Natural killer cell (primary cell): Measurements from ENCODE around the gene SBNO1. TPM values are rescaled to one million over a fixed set of nuclear protein-coding genes. Genes with fewer than 3 reads are reported as not detected.

ENCODE experiments used
- ATAC-seq, 3 donors: fragments of 150-1000 bp in 2 of 3; fragments of 200-7000 bp in 1 of 3; cut with Tn5 transposase; 1 replicate in 1 of 3; 2 replicates in 2 of 3; pipeline ENCODE4 v1.10.0; 2021; ENCODE audit warnings: mild to moderate bottlenecking in 2 of 3, moderate library complexity in 2 of 3
- DNase-seq, 2 donors: peaks; one replicate each; pipeline versions ENCODE4 v3.0.0 to v3.0.0-alpha.2; 2013 to 2021; ENCODE audit warnings: mixed read lengths in 1 of 2
- H3K27ac ChIP-seq: one replicate; pipeline ENCODE4 v1.5.1; 2013; ENCODE audit warnings: mild to moderate bottlenecking, low read length
- H3K27me3 ChIP-seq: one replicate; pipeline ENCODE4 v1.6.1; 2013; ENCODE audit warnings: low read length; ENCODE audit not compliant: control insufficient read depth, insufficient read depth
- H3K36me3 ChIP-seq: one replicate; pipeline ENCODE4 v1.6.1; 2013; ENCODE audit warnings: low read length; ENCODE audit not compliant: control insufficient read depth, insufficient read depth
- H3K4me1 ChIP-seq: one replicate; pipeline ENCODE4 v1.6.1; 2013; ENCODE audit warnings: low read length; ENCODE audit not compliant: control insufficient read depth, insufficient read depth
- H3K4me3 ChIP-seq: one replicate; pipeline ENCODE4 v1.5.1; 2013; ENCODE audit warnings: low read length
- H3K9me3 ChIP-seq: one replicate; pipeline ENCODE4 v1.6.1; 2013; ENCODE audit warnings: low read length; ENCODE audit not compliant: control insufficient read depth, insufficient read depth
- H3K27ac Mint-ChIP-seq, 2 donors: one replicate each; pipeline ENCODE4 v1.8.0; 2022; ENCODE audit warnings: mild to moderate bottlenecking in 2 of 2, mixed read lengths in 2 of 2, moderate library complexity in 1 of 2
- H3K27me3 Mint-ChIP-seq, 2 donors: one replicate each; pipeline ENCODE4 v1.8.0; 2022; ENCODE audit warnings: low read depth in 2 of 2, mixed read lengths in 2 of 2
- H3K36me3 Mint-ChIP-seq: one replicate; pipeline ENCODE4 v1.8.0; 2022; ENCODE audit warnings: mixed read lengths
- H3K4me1 Mint-ChIP-seq, 2 donors: one replicate each; pipeline ENCODE4 v1.8.0; 2022; ENCODE audit warnings: mixed read lengths in 2 of 2
- H3K4me3 Mint-ChIP-seq: one replicate; pipeline ENCODE4 v1.8.0; 2022; ENCODE audit warnings: mild to moderate bottlenecking, moderate library complexity, mixed read lengths
- H3K9me3 Mint-ChIP-seq, 2 donors: one replicate each; pipeline ENCODE4 v1.8.0; 2022; ENCODE audit warnings: mixed read lengths in 2 of 2
- CTCF ChIP-seq: fragments of 200-600 bp; IDR thresholded peaks from one replicate; pipeline ENCODE4 v1.8.0; 2022; ENCODE audit warnings: antibody characterized with exemption
- WGBS: methylation state at CpG from one replicate; pipeline ENCODE4 v1.1.7; 2013; ENCODE audit warnings: missing lambda C conversion rate; ENCODE audit not compliant: insufficient coverage; 5-methylcytosine and 5-hydroxymethylcytosine counted together
- intact Hi-C: fragments of 100-400 bp; cut with micrococcal nuclease; formaldehyde crosslinking; loops from one replicate; pipeline ENCODE4 v1.14.2; 2022
- total RNA-seq, 4 donors: library from RNA; stranded (reverse); fragments of 120-200 nt in 1 of 4; gene quantifications; one replicate each; pipeline versions ENCODE4 v1.2.3 to v1.2.4, GENCODE V29; 2013 to 2022

The SBNO1 gene
- total RNA-seq, 3 donors from 2014 or later (not counting 1 experiment from before 2014, with no cell fraction given) = 30.7 to 40.3 (median 34.3) TPM

- WGBS = 98% methylated on average over 4 of the region's 4 CpGs
- TF ChIP-seq CTCF = no peak
- DNase-seq (no peak), ATAC-seq (no peak)
- Mint-ChIP-seq H3K27me3 (no peaks in the 10 kb centered on the region), H3K4me1 (peaks cover 23 to 25% of the 10 kb centered on the region in 2 donors), H3K4me3 (no peak overlapping the region), H3K9me3 (no peaks in the 10 kb centered on the region), H3K36me3 (no peaks in the 10 kb centered on the region), H3K27ac (no peak overlapping the region)
- Histone ChIP-seq H3K4me3 (no peak overlapping the region), H3K4me1 (peaks cover 25% of the 10 kb centered on the region), H3K9me3 (no peaks in the 10 kb centered on the region), H3K27me3 (no peaks in the 10 kb centered on the region), H3K27ac (no peak overlapping the region), H3K36me3 (no peaks in the 10 kb centered on the region)
- intact Hi-C loops = loop anchor here (10.0 kb wide), 2 partner anchors 87 to 133 kb away; partner anchors contain the start of genes MPHOSPH9, MTRFR and SNRNP35
These were observed 2.9 kb upstream of the SBNO1 start for GRCh38 chr12:123367511-123367910.

GRCh38 chr12:123365025-123365917 lies 624 bp upstream of the SBNO1 start:
- peak overlapping the region; percentile 95 for H3K4me3 Mint-ChIP-seq
- no peaks in the 10 kb centered on the region for H3K27me3 Mint-ChIP-seq
- H3K4me3 ChIP-seq = peak overlapping the region; percentile 67
- H3K4me1 ChIP-seq = peaks cover 28% of the 10 kb centered on the region
- TF ChIP-seq CTCF = peak; percentile 83
- WGBS = under 1% methylated on average over 61 of the region's 61 CpGs
- no peaks in the 10 kb centered on the region for H3K9me3 ChIP-seq
- H3K36me3 Mint-ChIP-seq = no peaks in the 10 kb centered on the region
- ATAC-seq (peak; percentile 72 to 89 (median 80)), DNase-seq (peak; percentile 95 to 100)
- peak overlapping the region; percentile 95 to 96 for H3K27ac Mint-ChIP-seq
- intact Hi-C loops = loop anchor here (1.0 to 10.0 kb wide), 5 partner anchors 19 to 130 kb away; partner anchors contain the start of genes KMT5A, MPHOSPH9, MTRFR and SNRNP35
- H3K27ac ChIP-seq = peak overlapping the region; percentile 95
- H3K36me3 ChIP-seq = no peaks in the 10 kb centered on the region
- H3K27me3 ChIP-seq = no peaks in the 10 kb centered on the region
- H3K4me1 Mint-ChIP-seq = peaks cover 23 to 25% of the 10 kb centered on the region in 2 donors
- H3K9me3 Mint-ChIP-seq = no peaks in the 10 kb centered on the region

- intact Hi-C loops = loop anchor here (5.0 to 10.0 kb wide), 4 partner anchors 91 to 238 kb away; partner anchors contain the start of genes DDX55, MPHOSPH9, MTRFR and SNRNP35
- Histone ChIP-seq H3K27ac (peak overlapping the region; percentile 74), H3K4me1 (peaks cover 28% of the 10 kb centered on the region), H3K4me3 (peak overlapping the region; percentile 67), H3K36me3 (peaks cover 2% of the 10 kb centered on the region), H3K9me3 (no peaks in the 10 kb centered on the region), H3K27me3 (no peaks in the 10 kb centered on the region)
- Mint-ChIP-seq H3K27ac (peak overlapping the region; percentile 86 to 95), H3K4me1 (peaks cover 23 to 25% of the 10 kb centered on the region in 2 donors), H3K4me3 (peak overlapping the region; percentile 94), H3K36me3 (no peaks in the 10 kb centered on the region), H3K9me3 (no peaks in the 10 kb centered on the region), H3K27me3 (no peaks in the 10 kb centered on the region)
- WGBS = under 1% methylated on average over 62 of the region's 62 CpGs
- ATAC-seq (peak in 1 of 3 donors; percentile 1), DNase-seq (peak; percentile 25 to 56)
- TF ChIP-seq CTCF = no peak
These were observed 711 bp downstream of the SBNO1 start for GRCh38 chr12:123363740-123364531.
